ENCODE measurements around the gene POU2F3.

DNA sequence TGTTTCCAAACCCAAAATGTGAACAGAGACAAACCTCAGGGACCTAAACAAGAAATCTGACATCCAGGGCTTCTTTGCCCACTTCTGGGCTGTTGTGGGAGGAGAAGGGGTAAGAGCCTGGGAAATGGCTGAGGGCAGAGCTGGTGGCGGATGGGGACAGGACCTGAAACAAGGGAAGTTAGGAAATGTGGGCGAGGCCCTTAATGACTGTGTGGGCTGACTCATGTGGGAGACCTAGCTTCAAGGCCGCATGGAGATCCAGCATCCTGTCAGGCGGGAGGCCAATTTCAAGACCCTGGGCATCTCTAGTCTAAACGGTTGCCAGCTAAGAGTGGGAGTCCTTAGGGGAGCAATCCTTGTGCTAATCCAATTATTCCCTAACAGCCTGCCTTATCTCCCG lies 31.2 kb upstream of the POU2F3 start:
- TF ChIP-seq, protein P1, sequence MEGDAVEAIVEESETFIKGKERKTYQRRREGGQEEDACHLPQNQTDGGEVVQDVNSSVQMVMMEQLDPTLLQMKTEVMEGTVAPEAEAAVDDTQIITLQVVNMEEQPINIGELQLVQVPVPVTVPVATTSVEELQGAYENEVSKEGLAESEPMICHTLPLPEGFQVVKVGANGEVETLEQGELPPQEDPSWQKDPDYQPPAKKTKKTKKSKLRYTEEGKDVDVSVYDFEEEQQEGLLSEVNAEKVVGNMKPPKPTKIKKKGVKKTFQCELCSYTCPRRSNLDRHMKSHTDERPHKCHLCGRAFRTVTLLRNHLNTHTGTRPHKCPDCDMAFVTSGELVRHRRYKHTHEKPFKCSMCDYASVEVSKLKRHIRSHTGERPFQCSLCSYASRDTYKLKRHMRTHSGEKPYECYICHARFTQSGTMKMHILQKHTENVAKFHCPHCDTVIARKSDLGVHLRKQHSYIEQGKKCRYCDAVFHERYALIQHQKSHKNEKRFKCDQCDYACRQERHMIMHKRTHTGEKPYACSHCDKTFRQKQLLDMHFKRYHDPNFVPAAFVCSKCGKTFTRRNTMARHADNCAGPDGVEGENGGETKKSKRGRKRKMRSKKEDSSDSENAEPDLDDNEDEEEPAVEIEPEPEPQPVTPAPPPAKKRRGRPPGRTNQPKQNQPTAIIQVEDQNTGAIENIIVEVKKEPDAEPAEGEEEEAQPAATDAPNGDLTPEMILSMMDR (IDR thresholded peaks at IDR 0.05), result no peak
- TF ChIP-seq POLR2A (IDR thresholded peaks at IDR 0.05), result no peak

Data from body of pancreas (tissue), 4 donors.